ENCODE results near the gene PICALM.

The PICALM gene

GRCh38 chr11:86066033-86066432 is 2.9 kb downstream of the PICALM start:
- TF ChIP-seq PPARA (CRISPR knock-in tag; IDR thresholded peaks at IDR 0.05; ENCODE audit: borderline replicate concordance) (no peak), TCF4 (CRISPR knock-in tag; IDR thresholded peaks at IDR 0.05; ENCODE audit: borderline replicate concordance) (no peak)
- no peak for ATAC-seq

DNA sequence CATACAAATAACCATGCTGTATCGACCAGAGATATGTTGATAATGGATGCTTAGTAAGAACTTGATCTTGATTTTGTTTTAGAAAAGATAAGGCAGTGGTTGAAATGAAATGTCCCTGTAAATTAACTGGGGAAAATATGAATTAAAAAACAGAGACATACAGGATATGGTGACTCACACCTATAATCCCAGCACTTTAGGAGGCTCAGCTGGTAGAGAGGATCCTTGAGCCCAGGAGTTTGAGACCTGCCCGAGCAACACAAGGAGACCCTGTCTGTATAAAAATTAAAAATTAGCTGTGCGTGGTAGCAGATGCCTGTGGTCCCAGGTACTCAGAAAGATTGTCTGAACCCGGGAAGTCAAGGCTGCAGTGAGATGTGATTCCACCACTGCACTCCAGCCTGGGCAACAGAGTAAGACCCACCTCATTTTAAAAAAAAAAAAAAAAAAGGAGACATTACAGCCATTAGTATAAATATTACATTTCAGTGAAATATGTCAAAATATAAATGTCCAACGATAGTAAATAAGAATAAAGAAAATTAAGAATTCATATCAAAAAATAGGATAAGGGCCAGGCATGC is 4.6 kb downstream of the PICALM start:
- TF ChIP-seq ISL1 (CRISPR knock-in tag; IDR thresholded peaks at IDR 0.05) (no peak), TOX (CRISPR knock-in tag; IDR thresholded peaks at IDR 0.05; ENCODE audit: borderline replicate concordance) (no peak), RARB (CRISPR knock-in tag; IDR thresholded peaks at IDR 0.05) (no peak), ZFP30 (CRISPR knock-in tag; IDR thresholded peaks at IDR 0.05) (no peak), CSDC2 (CRISPR knock-in tag; IDR thresholded peaks at IDR 0.05) (no peak), GLIS3 (CRISPR knock-in tag; IDR thresholded peaks at IDR 0.05) (no peak), ESRRG (CRISPR knock-in tag; IDR thresholded peaks at IDR 0.05) (no peak), ZC3H10 (CRISPR knock-in tag; IDR thresholded peaks at IDR 0.05) (no peak), BACH2 (CRISPR knock-in tag; IDR thresholded peaks at IDR 0.05; ENCODE audit: borderline replicate concordance) (no peak), PATZ1 (CRISPR knock-in tag; IDR thresholded peaks at IDR 0.05; ENCODE audit: borderline replicate concordance) (no peak), TCF4 (CRISPR knock-in tag; IDR thresholded peaks at IDR 0.05; ENCODE audit: borderline replicate concordance) (no peak), SNAI2 (CRISPR knock-in tag; IDR thresholded peaks at IDR 0.05) (no peak), ARNTL (CRISPR knock-in tag; IDR thresholded peaks at IDR 0.05; ENCODE audit: borderline replicate concordance, low read depth) (no peak), OSR1 (CRISPR knock-in tag; IDR thresholded peaks at IDR 0.05) (no peak), ZNF70 (CRISPR knock-in tag; IDR thresholded peaks at IDR 0.05) (no peak)
- TF ChIP-seq, protein P1, sequence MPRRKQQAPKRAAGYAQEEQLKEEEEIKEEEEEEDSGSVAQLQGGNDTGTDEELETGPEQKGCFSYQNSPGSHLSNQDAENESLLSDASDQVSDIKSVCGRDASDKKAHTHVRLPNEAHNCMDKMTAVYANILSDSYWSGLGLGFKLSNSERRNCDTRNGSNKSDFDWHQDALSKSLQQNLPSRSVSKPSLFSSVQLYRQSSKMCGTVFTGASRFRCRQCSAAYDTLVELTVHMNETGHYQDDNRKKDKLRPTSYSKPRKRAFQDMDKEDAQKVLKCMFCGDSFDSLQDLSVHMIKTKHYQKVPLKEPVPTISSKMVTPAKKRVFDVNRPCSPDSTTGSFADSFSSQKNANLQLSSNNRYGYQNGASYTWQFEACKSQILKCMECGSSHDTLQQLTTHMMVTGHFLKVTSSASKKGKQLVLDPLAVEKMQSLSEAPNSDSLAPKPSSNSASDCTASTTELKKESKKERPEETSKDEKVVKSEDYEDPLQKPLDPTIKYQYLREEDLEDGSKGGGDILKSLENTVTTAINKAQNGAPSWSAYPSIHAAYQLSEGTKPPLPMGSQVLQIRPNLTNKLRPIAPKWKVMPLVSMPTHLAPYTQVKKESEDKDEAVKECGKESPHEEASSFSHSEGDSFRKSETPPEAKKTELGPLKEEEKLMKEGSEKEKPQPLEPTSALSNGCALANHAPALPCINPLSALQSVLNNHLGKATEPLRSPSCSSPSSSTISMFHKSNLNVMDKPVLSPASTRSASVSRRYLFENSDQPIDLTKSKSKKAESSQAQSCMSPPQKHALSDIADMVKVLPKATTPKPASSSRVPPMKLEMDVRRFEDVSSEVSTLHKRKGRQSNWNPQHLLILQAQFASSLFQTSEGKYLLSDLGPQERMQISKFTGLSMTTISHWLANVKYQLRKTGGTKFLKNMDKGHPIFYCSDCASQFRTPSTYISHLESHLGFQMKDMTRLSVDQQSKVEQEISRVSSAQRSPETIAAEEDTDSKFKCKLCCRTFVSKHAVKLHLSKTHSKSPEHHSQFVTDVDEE (CRISPR knock-in tag; IDR thresholded peaks at IDR 0.05), result no peak
- TF ChIP-seq, protein P2, sequence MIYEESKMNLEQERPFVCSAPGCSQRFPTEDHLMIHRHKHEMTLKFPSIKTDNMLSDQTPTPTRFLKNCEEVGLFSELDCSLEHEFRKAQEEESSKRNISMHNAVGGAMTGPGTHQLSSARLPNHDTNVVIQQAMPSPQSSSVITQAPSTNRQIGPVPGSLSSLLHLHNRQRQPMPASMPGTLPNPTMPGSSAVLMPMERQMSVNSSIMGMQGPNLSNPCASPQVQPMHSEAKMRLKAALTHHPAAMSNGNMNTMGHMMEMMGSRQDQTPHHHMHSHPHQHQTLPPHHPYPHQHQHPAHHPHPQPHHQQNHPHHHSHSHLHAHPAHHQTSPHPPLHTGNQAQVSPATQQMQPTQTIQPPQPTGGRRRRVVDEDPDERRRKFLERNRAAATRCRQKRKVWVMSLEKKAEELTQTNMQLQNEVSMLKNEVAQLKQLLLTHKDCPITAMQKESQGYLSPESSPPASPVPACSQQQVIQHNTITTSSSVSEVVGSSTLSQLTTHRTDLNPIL (CRISPR knock-in tag; IDR thresholded peaks at IDR 0.05; ENCODE audit: low read depth), result no peak
- no peak for ATAC-seq

DNA sequence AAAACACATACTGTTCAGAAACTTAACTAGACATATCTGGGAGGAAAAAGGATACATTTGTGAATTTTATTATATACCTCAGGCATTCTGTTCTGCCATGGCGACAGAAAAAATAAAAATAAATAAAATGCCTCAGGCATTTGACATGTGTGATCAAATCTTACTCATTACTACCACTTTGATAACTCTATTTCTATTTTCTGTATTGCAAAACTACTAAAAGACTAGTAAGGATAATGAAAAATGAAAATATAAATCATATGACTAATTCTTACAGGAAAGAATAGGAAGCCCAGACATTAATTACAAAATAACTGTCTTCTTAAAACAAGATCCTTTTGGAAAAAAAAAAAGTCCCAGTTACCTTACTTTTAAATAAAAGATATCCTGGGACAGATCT is 5.3 kb downstream of the PICALM start:
- ATAC-seq, result peak; percentile 3; the same call in 1 of the 3 replicates
- TF ChIP-seq ISL1 (CRISPR knock-in tag; IDR thresholded peaks at IDR 0.05), result peak; percentile 57
- TF ChIP-seq, protein P3, sequence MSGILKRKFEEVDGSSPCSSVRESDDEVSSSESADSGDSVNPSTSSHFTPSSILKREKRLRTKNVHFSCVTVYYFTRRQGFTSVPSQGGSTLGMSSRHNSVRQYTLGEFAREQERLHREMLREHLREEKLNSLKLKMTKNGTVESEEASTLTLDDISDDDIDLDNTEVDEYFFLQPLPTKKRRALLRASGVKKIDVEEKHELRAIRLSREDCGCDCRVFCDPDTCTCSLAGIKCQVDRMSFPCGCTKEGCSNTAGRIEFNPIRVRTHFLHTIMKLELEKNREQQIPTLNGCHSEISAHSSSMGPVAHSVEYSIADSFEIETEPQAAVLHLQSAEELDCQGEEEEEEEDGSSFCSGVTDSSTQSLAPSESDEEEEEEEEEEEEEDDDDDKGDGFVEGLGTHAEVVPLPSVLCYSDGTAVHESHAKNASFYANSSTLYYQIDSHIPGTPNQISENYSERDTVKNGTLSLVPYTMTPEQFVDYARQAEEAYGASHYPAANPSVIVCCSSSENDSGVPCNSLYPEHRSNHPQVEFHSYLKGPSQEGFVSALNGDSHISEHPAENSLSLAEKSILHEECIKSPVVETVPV (CRISPR knock-in tag; IDR thresholded peaks at IDR 0.05), result no peak
- no peak for TF ChIP-seq OSR1 (CRISPR knock-in tag; IDR thresholded peaks at IDR 0.05)
- TF ChIP-seq ZNF565 (CRISPR knock-in tag; conservative IDR thresholded peaks at IDR 0.05; ENCODE audit: low read depth), result no peak

GRCh38 chr11:86062719-86063118 is 6.2 kb downstream of the PICALM start:
- no peak for TF ChIP-seq CSDC2 (CRISPR knock-in tag; IDR thresholded peaks at IDR 0.05)
- no peak for TF ChIP-seq SNAI2 (CRISPR knock-in tag; IDR thresholded peaks at IDR 0.05)
- TF ChIP-seq, protein P1 (CRISPR knock-in tag; IDR thresholded peaks at IDR 0.05), result no peak
- no peak for TF ChIP-seq PATZ1 (CRISPR knock-in tag; IDR thresholded peaks at IDR 0.05; ENCODE audit: borderline replicate concordance)
- TF ChIP-seq BACH2 (CRISPR knock-in tag; IDR thresholded peaks at IDR 0.05; ENCODE audit: borderline replicate concordance), result no peak
- no peak for TF ChIP-seq PPARA (CRISPR knock-in tag; IDR thresholded peaks at IDR 0.05; ENCODE audit: borderline replicate concordance)
- TF ChIP-seq RARB (CRISPR knock-in tag; IDR thresholded peaks at IDR 0.05), result no peak
- no peak for TF ChIP-seq ARNTL (CRISPR knock-in tag; IDR thresholded peaks at IDR 0.05; ENCODE audit: borderline replicate concordance, low read depth)
- TF ChIP-seq GLIS3 (CRISPR knock-in tag; IDR thresholded peaks at IDR 0.05), result no peak
- no peak for TF ChIP-seq ESRRG (CRISPR knock-in tag; IDR thresholded peaks at IDR 0.05)
- ATAC-seq, result no peak

All from SK-N-SH treated with all-trans-retinoic acid at 6 μM for 48 hours (cell line).